GOT3 (cell line): ENCODE measurements around the gene RAB8B.

Experiments
- DNase-seq: peaks from one replicate; lab custom pipeline; 2025; ENCODE audit warnings: mixed read lengths; lab: John Stamatoyannopoulos, UW

Gene RAB8B

DNA sequence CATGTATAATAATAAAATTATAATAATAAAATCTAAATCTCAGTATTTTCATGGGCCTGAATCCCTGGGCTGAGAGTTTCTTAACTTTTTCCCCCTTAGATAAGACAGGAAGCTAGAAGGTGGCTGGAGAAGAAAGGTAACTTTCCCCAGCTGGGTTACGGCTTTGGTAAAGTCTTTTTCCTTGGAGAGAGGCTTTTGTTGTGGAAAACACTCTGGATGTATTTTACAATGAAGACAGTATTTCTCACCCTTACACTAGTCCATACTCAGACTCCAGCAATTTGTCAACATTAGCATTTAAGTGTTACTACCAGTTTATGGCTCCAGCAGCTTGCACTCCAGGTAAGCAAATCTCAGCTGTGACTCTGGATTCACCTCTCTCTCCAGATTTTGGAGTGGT, 122.9 kb downstream of the RAB8B start:
- DNase-seq, result no peak

DNA sequence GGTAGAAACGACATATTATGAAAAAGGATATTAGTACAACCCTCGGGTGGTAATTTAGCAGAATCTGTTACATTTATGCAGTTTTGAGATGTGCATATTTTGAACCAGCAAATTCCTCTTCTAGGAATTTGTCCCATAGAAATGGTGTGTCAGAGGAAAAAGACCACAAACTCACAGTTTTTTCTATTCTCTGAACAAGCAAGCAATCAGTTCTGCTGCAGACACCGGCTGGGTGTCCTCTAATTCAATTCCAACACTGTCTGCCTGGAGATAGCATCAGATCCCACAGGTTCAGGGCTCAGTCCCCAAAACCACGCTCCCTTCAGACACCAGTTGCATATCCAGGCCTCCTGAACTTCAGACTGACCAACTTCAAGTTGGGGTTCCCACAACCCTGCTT, 124.4 kb downstream of the RAB8B start:
- no peak for DNase-seq

DNA sequence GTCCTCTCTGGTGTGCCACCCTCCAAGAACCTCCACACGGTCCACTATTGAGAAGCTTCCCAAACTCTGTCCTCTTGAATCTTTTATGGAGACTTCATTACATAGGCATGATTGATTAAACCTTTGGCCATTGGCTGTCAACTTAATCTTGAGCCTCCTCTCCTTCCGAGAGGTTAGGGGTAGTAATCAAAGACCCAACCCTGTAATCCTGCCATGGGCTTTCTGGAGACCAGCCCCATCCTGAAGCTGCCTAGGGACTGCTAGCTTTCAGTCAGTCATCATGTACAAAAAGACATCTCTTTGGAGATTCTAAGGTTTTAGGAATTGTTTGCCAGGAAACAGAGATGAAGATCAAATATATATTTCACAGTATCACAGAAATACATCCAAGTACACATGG, 125.0 kb downstream of the RAB8B start:
- no peak for DNase-seq
